Neuronal stem cell (in vitro differentiated cells): ENCODE measurements around the gene CUBN.
"Not testable (repeated sequence)": the region's sequence is repeated elsewhere in the genome, so short reads cannot be mapped to it uniquely, and the experiment has no call there.

Experiments
- DNase-seq: peaks from one replicate; pipeline ENCODE4 v3.0.0-alpha.2; 2013; ENCODE audit warnings: low spot score
- H2AFZ ChIP-seq: one replicate; pipeline ENCODE4 v1.6.1; 2013; ENCODE audit warnings: mild to moderate bottlenecking, low read length, inconsistent platforms
- H2AK5ac ChIP-seq: 2 replicates; pipeline ENCODE4 v1.6.1; 2013; ENCODE audit warnings: low read depth, mild to moderate bottlenecking, inconsistent platforms, low read length, moderate library complexity, mixed read lengths
- H2BK120ac ChIP-seq: 2 replicates; pipeline ENCODE4 v1.6.1; 2013; ENCODE audit warnings: low read depth, mild to moderate bottlenecking, inconsistent platforms, low read length, moderate library complexity, mixed read lengths
- H2BK12ac ChIP-seq: one replicate; pipeline ENCODE4 v1.6.1; 2013; ENCODE audit warnings: low read length, inconsistent platforms
- H2BK15ac ChIP-seq: 2 replicates; pipeline ENCODE4 v1.6.1; 2013; ENCODE audit warnings: mild to moderate bottlenecking, low read length, inconsistent platforms, mixed read lengths
- H2BK5ac ChIP-seq: one replicate; pipeline ENCODE4 v1.6.1; 2013; ENCODE audit warnings: inconsistent platforms, mild to moderate bottlenecking, low read length, moderate library complexity
- H3K14ac ChIP-seq: one replicate; pipeline ENCODE4 v1.6.1; 2013; ENCODE audit warnings: low read length, inconsistent platforms
- H3K18ac ChIP-seq: 2 replicates; pipeline ENCODE4 v1.6.1; 2013; ENCODE audit warnings: low read length, inconsistent platforms
- H3K23ac ChIP-seq: 2 replicates; pipeline ENCODE4 v1.6.1; 2013; ENCODE audit warnings: low read depth, mild to moderate bottlenecking, mixed read lengths, low read length, inconsistent platforms; ENCODE audit not compliant: poor library complexity
- H3K27ac ChIP-seq: replicated peaks from 3 replicates; pipeline ENCODE4 v1.5.1; 2013; ENCODE audit warnings: low read length, inconsistent platforms
- H3K27me3 ChIP-seq, 3 experiments: 2 replicates each; pipeline ENCODE4 v1.6.1; 2013; ENCODE audit warnings: low read length in 3 of 3, mild to moderate bottlenecking in 2 of 3, inconsistent platforms in 1 of 3, low read depth in 1 of 3, mixed read lengths in 1 of 3, moderate library complexity in 1 of 3; ENCODE audit not compliant: control insufficient read depth in 3 of 3, insufficient read depth in 3 of 3
- H3K36me3 ChIP-seq, 2 donors: replicated peaks in 1 of 2; 2 replicates each; pipeline ENCODE4 v1.6.1; 2013; ENCODE audit warnings: low read length in 2 of 2; ENCODE audit not compliant: control insufficient read depth in 2 of 2, insufficient read depth in 2 of 2
- H3K4ac ChIP-seq: 2 replicates; pipeline ENCODE4 v1.6.1; 2013; ENCODE audit warnings: inconsistent platforms, mild to moderate bottlenecking, low read length, moderate library complexity
- H3K4me1 ChIP-seq, 2 donors: 1 replicate in 1 of 2; 2 replicates in 1 of 2; pipeline ENCODE4 v1.6.1; 2013; ENCODE audit warnings: low read length in 2 of 2, low read depth in 1 of 2; ENCODE audit not compliant: control insufficient read depth in 2 of 2, insufficient read depth in 1 of 2
- H3K4me2 ChIP-seq: one replicate; pipeline ENCODE4 v1.6.1; 2013; ENCODE audit warnings: mild to moderate bottlenecking, low read length, inconsistent platforms; ENCODE audit not compliant: insufficient read depth, poor library complexity, severe bottlenecking
- H3K4me3 ChIP-seq, 2 donors: 2 replicates each; pipeline ENCODE4 v1.5.1; 2013; ENCODE audit warnings: low read length in 2 of 2, mild to moderate bottlenecking in 2 of 2, inconsistent platforms in 1 of 2, moderate library complexity in 1 of 2
- H3K79me1 ChIP-seq: one replicate; pipeline ENCODE4 v1.6.1; 2013; ENCODE audit warnings: low read depth, mild to moderate bottlenecking, inconsistent platforms, low read length, moderate library complexity
- H3K9ac ChIP-seq: one replicate; pipeline ENCODE4 v1.6.1; 2013; ENCODE audit warnings: mild to moderate bottlenecking, low read depth, low read length, inconsistent platforms; ENCODE audit not compliant: poor library complexity
- H3K9me3 ChIP-seq, 2 donors: replicated peaks in 1 of 2; 2 replicates each; pipeline versions ENCODE3 to v1.6.1; 2013; ENCODE audit warnings: low read length in 2 of 2, mild to moderate bottlenecking in 2 of 2, inconsistent platforms in 1 of 2, low read depth in 1 of 2, mixed read lengths in 1 of 2, moderate library complexity in 1 of 2; ENCODE audit not compliant: control insufficient read depth in 2 of 2, insufficient read depth in 1 of 2
- H4K8ac ChIP-seq: one replicate; pipeline ENCODE4 v1.6.1; 2013; ENCODE audit warnings: low read depth, mild to moderate bottlenecking, inconsistent platforms, low read length, moderate library complexity
- H4K91ac ChIP-seq: one replicate; pipeline ENCODE4 v1.6.1; 2013; ENCODE audit warnings: low read length, low read depth, mild to moderate bottlenecking, inconsistent platforms; ENCODE audit not compliant: poor library complexity
- WGBS, 2 donors: extraction: QIAGEN DNeasy Blood & Tissue Kit; methylation state at CpG; one replicate each; pipeline ENCODE4 v1.1.7; 2013; ENCODE audit warnings: missing lambda C conversion rate in 2 of 2, mixed read lengths in 1 of 2; ENCODE audit not compliant: insufficient read length in 2 of 2, insufficient replicate concordance in 1 of 2; ENCODE audit errors: extremely low coverage in 2 of 2; 5-methylcytosine and 5-hydroxymethylcytosine counted together

The CUBN gene

DNA sequence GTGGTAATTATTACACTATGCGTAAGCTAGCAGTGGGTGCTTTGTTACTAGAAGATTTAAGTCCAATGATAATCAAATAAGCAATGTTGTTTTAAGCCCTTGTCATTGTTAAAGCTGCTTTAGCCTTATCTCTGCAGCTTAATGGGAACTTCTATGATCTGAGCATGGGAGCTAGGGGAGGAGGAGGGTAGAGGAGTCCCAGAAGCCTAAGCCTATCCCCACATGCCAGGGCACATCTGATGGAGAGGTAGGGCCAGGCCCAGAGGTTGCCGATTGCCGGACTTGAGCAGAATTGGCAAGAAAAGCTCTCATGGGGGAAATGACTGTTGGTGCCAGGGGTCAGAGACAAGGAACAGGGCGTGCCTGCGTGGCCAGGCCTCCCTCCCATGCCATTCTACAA, 13.4 kb downstream of the CUBN start:
- H3K4ac ChIP-seq = no peak overlapping the region
- H4K8ac ChIP-seq = no peak overlapping the region
- no peaks in the 10 kb centered on the region for H3K27me3 ChIP-seq
- H3K23ac ChIP-seq = no peak overlapping the region
- no peak overlapping the region for H2AFZ ChIP-seq
- no peak overlapping the region for H2BK15ac ChIP-seq
- no peak overlapping the region for H2BK5ac ChIP-seq
- no peaks in the 10 kb centered on the region for H3K4me1 ChIP-seq
- no peak overlapping the region for H2BK12ac ChIP-seq
- no CpG with 5 or more reads among the region's 5 CpGs for WGBS, 2 donors
- no peaks in the 10 kb centered on the region for H3K36me3 ChIP-seq
- H3K9ac ChIP-seq = no peak overlapping the region
- no peak overlapping the region for H2BK120ac ChIP-seq
- no peak overlapping the region for H3K4me2 ChIP-seq
- no peak overlapping the region for H3K14ac ChIP-seq
- no peak overlapping the region for H3K4me3 ChIP-seq
- no peak overlapping the region for H3K27ac ChIP-seq
- no peak overlapping the region for H4K91ac ChIP-seq
- peaks cover 0 to 2% of the 10 kb centered on the region in 2 donors for H3K9me3 ChIP-seq
- no peak overlapping the region for H2AK5ac ChIP-seq
- H3K18ac ChIP-seq = peak overlapping the region; percentile 16
- no peaks in the 10 kb centered on the region for H3K79me1 ChIP-seq
- DNase-seq = no peak

GRCh38 chr10:17115683-17116082, 13.9 kb downstream of the CUBN start:
- Histone ChIP-seq H3K18ac (no peak overlapping the region), H4K91ac (no peak overlapping the region), H2BK5ac (no peak overlapping the region), H3K9me3 (peaks cover 0 to 2% of the 10 kb centered on the region in 2 donors), H4K8ac (no peak overlapping the region), H3K27ac (no peak overlapping the region), H3K79me1 (no peaks in the 10 kb centered on the region), H3K4me2 (no peak overlapping the region), H3K14ac (no peak overlapping the region), H3K4ac (no peak overlapping the region), H2AK5ac (no peak overlapping the region), H3K23ac (no peak overlapping the region), H3K4me3 (no peak overlapping the region), H3K4me1 (no peaks in the 10 kb centered on the region), H2AFZ (no peak overlapping the region), H2BK15ac (no peak overlapping the region), H3K36me3 (no peaks in the 10 kb centered on the region), H3K27me3 (no peaks in the 10 kb centered on the region), H2BK120ac (no peak overlapping the region), H2BK12ac (no peak overlapping the region), H3K9ac (no peak overlapping the region)
- no CpG with 5 or more reads among the region's 5 CpGs for WGBS, 2 donors
- DNase-seq = no peak

DNA sequence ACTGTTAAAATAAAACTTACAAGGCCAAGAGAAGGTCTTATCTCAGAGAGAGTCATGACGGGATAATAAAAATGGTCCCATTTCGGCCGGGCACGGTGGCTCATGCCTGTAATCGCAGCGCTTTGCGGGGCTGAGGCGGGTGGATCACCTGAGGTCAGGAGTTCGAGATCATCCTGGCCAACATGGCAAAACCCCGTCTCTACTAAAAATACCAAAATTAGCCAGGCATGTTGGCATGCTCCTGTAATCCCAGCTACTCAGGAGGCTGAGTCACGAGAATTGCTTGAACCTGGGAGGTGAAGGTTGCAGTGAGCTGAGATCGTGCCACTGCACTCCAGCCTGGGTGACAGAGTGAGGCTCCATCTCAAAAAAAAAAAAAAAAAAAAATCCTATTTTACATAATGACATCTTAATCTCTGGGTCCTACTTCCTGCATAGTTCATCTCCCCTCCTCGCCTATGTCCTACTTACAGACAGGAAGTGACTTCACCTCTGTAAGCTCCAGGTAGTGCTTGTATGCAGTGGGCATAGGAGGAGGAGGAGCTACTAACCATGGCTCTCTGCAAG, 14.7 kb downstream of the CUBN start:
- not testable (repeated sequence) for DNase-seq, H3K27me3 ChIP-seq, H3K9ac ChIP-seq, H2AFZ ChIP-seq, H3K36me3 ChIP-seq, H2BK12ac ChIP-seq, H2BK5ac ChIP-seq, H3K27ac ChIP-seq, H4K91ac ChIP-seq, H4K8ac ChIP-seq, H3K4ac ChIP-seq, H3K9me3 ChIP-seq, H3K79me1 ChIP-seq, H3K4me3 ChIP-seq, H3K18ac ChIP-seq, H2AK5ac ChIP-seq, H3K23ac ChIP-seq, H2BK120ac ChIP-seq, H3K4me2 ChIP-seq, H3K14ac ChIP-seq, H3K4me1 ChIP-seq
- no CpG with 5 or more reads among the region's 13 CpGs for WGBS, 2 donors
- peak overlapping the region; percentile 43 for H2BK15ac ChIP-seq

GRCh38 chr10:17113889-17114540, 15.6 kb downstream of the CUBN start:
- Histone ChIP-seq H3K27ac (no peak overlapping the region), H2AFZ (no peak overlapping the region), H3K4me1 (no peaks in the 10 kb centered on the region), H2BK15ac (no peak overlapping the region), H3K27me3 (no peaks in the 10 kb centered on the region), H2BK5ac (no peak overlapping the region), H3K4ac (no peak overlapping the region), H3K79me1 (no peaks in the 10 kb centered on the region), H2BK12ac (no peak overlapping the region), H3K23ac (no peak overlapping the region), H2BK120ac (no peak overlapping the region), H3K4me3 (no peak overlapping the region), H3K36me3 (no peaks in the 10 kb centered on the region), H4K91ac (no peak overlapping the region), H3K9me3 (peaks cover 0 to 2% of the 10 kb centered on the region in 2 donors), H3K9ac (no peak overlapping the region), H3K4me2 (no peak overlapping the region), H3K14ac (no peak overlapping the region), H4K8ac (no peak overlapping the region), H2AK5ac (no peak overlapping the region), H3K18ac (no peak overlapping the region)
- DNase-seq = no peak
- WGBS, 2 donors = no CpG with 5 or more reads among the region's 7 CpGs
